ENCODE data around the gene ZNF436.

Gene ZNF436

DNA sequence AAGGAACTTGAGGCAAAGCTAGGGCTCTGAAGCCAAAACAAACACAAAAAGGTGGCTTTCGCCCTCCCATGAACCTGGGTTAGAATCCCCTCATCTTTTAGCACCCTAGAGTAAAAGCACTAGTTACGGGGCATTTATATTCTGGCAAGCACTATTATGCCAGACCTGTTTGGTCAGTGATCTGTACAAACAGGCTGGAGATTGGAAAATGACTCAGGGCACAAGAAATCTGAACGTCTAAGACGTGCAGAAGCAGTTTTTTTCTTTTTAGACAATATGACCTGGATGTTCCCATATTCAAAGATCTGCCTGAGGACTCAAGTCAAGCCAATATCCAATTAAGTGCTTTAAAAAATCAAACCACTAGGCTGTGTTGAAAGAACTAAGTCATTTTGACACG, 3.0 kb downstream of the ZNF436 start:
- TF ChIP-seq Cebpa-rat (IDR thresholded peaks at IDR 0.05): no peak
- Histone ChIP-seq H3K4me1 (peaks cover 34% of the 10 kb centered on the region), H3K9me3 (peaks cover 57% of the 10 kb centered on the region), H3K4me2 (0 out of 2 replicates have a peak overlapping the region, but pooled peaks have one; percentile 97), H3K27me3 (no peaks in the 10 kb centered on the region), H3K4me3 (0 out of 2 replicates have a peak overlapping the region, but pooled peaks have one; percentile 83), H3K27ac (no peak overlapping the region), H3K36me3 (peaks cover 61% of the 10 kb centered on the region), H3K9ac (no peak overlapping the region), H4K20me1 (no peaks in the 10 kb centered on the region)

DNA sequence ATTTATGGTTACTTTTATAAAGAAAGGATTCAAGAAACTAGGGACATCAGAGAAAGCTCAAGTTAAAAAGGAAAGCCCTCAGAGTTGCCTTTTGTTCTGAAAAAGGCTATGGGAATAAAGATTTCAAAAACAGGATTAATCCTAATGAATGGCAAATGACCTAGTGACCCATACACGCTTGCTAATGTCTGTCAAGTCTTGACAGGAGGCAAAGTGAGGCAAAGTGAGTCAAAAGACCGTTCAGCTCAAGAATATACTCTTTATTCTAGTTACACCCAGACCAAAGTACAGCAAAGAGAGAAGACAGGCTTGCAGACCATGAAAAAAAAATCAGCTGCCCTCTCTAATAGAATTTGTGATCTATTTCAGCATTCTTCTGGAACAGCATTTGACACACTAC, 3.5 kb downstream of the ZNF436 start:
- H3K4me2 ChIP-seq: no peak overlapping the region

DNA sequence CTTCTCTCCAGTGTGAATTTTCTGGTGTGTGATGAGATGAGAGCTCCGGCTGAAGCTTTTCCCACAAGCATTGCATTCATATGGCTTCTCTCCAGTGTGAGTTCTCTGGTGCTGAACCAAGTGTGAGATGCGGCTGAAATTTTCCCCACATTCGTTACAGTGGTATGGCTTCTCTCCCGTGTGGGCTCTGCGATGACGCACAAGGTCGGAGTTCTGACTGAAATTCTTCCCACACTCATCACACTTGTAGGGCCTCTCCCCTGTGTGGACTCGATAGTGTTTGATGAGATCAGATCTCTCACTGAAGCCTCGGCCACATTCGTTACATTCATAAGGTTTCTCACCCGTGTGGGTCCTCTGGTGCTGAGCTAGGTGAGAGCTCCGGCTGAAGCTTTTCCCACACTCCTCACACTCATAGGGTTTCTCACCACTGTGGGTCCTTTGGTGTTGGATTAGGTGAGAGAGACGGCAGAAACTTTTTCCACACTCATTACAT, 7.4 kb downstream of the ZNF436 start:
- Histone ChIP-seq H3K27me3 (no peaks in the 10 kb centered on the region), H3K9ac (no peak overlapping the region), H3K27ac (no peak overlapping the region), H4K20me1 (no peaks in the 10 kb centered on the region), H3K4me1 (peaks cover 9% of the 10 kb centered on the region), H3K4me3 (peak overlapping the region; percentile 52), H3K9me3 (peaks cover 100% of the 10 kb centered on the region), H3K4me2 (no peak overlapping the region), H3K36me3 (peaks cover 100% of the 10 kb centered on the region)
- no peak for TF ChIP-seq Cebpa-rat (IDR thresholded peaks at IDR 0.05)

More for the DNA sequence above, 3.5 kb downstream of the ZNF436 start:
- Histone ChIP-seq H4K20me1 (no peaks in the 10 kb centered on the region), H3K4me1 (peaks cover 29% of the 10 kb centered on the region), H3K9ac (no peak overlapping the region), H3K27ac (no peak overlapping the region), H3K27me3 (no peaks in the 10 kb centered on the region), H3K4me3 (0 out of 2 replicates have a peak overlapping the region, but pooled peaks have one; percentile 38), H3K9me3 (peaks cover 62% of the 10 kb centered on the region), H3K36me3 (peaks cover 65% of the 10 kb centered on the region)
- no peak for TF ChIP-seq Cebpa-rat (IDR thresholded peaks at IDR 0.05)

DNA sequence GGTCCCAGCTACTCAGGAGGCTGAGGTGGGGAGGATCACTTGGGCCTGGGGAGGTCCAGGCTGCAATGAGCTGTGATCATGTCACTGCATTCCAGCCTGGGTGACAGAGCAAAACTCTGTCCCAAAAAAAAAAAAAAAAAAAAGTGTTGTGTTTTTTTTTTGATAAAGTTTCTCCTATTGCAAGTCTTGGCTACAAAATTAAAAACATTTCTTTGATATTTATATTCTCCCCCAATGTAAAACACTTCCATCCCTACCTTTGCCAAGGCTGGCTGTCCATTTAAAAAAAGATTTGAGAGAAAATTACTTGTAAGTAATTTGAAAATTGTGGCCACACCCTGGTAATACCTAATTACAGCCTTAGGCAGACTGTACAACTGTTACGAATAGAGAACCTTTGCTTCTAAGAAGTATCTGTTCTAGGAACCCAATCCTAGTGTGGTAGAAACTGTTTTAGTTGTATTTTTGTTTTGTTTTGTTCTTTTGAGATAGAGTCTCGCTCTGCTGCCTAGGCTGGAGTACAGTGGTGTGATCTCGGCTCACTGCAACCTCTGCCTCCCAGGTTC, 11.2 kb downstream of the ZNF436 start:
- no peaks in the 10 kb centered on the region for H4K20me1 ChIP-seq
- no peak overlapping the region for H3K4me2 ChIP-seq
- H3K9ac ChIP-seq: no peak overlapping the region
- peak overlapping the region; percentile 9; the same call in 1 of the 2 replicates for H3K4me3 ChIP-seq
- H3K27me3 ChIP-seq: no peaks in the 10 kb centered on the region
- no peak overlapping the region for H3K27ac ChIP-seq
- peaks cover 82% of the 10 kb centered on the region for H3K9me3 ChIP-seq
- TF ChIP-seq Cebpa-rat (IDR thresholded peaks at IDR 0.05): no peak
- peaks cover 82% of the 10 kb centered on the region for H3K36me3 ChIP-seq
- no peaks in the 10 kb centered on the region for H3K4me1 ChIP-seq

DNA sequence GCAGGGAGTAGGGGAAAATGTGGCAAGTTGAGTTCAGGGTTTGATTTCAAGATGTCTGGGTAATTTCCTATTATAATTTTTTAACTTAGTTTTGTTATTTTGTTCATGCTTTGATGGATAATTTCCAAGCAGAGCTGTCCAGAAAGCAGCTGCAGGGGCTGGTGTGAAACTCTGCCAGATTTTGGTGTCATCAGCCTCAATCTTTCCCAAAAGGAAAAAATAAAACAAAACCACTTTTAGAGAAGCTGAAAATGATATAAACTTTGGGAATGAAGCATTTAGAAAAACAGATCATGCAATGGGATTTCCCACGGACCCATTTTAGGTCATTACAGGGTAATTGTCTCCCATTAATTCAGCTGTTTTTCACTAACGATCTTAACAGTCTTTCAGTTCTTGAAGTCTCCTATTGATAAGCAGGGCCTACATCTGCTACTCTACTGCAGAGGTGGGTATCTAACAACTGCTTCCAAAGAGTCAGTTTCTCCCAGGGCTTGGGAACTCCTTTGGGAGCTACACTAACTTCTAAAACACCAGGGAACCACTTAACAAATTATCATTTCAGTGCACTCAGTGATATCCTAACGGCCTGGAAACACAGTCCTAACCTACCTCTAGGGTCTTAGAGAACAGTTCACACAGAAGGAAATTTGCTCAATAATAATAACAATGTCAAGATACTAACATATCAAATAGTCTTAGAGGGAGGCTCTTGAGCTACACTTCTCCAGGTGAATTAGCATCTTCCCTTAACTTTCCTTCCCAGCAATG, 12.3 kb downstream of the ZNF436 start:
- Histone ChIP-seq H3K4me1 (no peaks in the 10 kb centered on the region), H3K9ac (no peak overlapping the region), H4K20me1 (no peaks in the 10 kb centered on the region), H3K27ac (no peak overlapping the region), H3K36me3 (peaks cover 72% of the 10 kb centered on the region), H3K27me3 (no peaks in the 10 kb centered on the region), H3K4me3 (no peak overlapping the region), H3K4me2 (no peak overlapping the region), H3K9me3 (peaks cover 71% of the 10 kb centered on the region)
- no peak for TF ChIP-seq Cebpa-rat (IDR thresholded peaks at IDR 0.05)

DNA sequence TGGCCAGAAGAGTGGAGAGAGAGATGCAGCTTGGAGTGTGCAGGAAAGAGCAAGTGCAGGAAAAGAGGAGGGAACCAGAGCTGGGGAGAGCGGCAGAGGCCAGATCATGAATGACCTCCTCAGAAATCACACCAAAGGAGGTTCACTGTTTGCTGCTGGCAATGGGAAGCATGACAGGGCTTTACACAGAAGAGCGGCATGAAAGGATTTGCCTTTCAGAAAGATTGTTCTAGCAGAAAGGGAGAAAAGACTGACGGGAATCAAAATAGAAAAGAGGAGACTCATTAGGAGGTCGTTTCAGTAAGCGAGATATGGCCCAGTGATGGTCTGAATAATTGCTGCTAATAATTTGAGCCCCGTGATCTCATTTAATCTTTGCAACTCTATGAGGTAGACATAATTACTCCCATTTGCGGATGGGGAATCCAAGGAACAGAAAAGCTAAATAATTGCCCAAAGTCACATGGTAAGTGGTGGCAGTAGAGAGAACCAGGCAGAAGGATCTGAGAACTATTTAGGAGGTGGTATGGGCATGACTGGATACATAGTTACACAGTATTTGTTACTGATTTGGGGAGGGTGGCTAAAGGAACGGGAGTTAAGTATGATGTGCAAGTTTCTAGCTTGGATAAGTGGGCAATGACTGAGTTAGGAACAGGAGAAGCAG, 13.0 kb downstream of the ZNF436 start:
- no peak overlapping the region for H3K27ac ChIP-seq
- H3K36me3 ChIP-seq: peaks cover 64% of the 10 kb centered on the region
- no peak overlapping the region for H3K9ac ChIP-seq
- H4K20me1 ChIP-seq: no peaks in the 10 kb centered on the region
- no peaks in the 10 kb centered on the region for H3K27me3 ChIP-seq
- peaks cover 64% of the 10 kb centered on the region for H3K9me3 ChIP-seq
- H3K4me2 ChIP-seq: no peak overlapping the region
- TF ChIP-seq Cebpa-rat (IDR thresholded peaks at IDR 0.05): no peak
- H3K4me3 ChIP-seq: no peak overlapping the region
- no peaks in the 10 kb centered on the region for H3K4me1 ChIP-seq

DNA sequence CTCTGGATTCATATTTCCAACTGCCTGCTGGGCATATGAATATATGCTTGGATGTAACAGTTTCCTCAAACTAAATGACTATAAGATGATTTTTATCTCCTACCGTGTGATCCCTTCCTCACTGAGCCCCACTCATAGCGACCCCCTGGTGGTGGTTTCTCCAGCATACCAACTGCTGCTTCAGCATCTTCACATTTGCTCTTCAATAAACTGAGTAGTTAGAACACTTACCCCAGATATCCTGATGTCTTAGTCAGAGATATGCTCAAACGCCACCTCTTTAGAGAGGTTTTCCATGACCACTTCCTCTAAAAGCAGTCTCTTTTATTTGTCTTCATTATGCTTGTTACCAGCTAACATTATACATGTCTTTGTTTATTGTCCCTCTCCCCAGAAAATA, 15.4 kb downstream of the ZNF436 start:
- Histone ChIP-seq H3K9ac (no peak overlapping the region), H3K36me3 (peaks cover 41% of the 10 kb centered on the region), H3K27ac (no peak overlapping the region), H3K4me2 (no peak overlapping the region), H4K20me1 (no peaks in the 10 kb centered on the region), H3K4me3 (no peak overlapping the region), H3K27me3 (no peaks in the 10 kb centered on the region), H3K4me1 (no peaks in the 10 kb centered on the region), H3K9me3 (peaks cover 40% of the 10 kb centered on the region)
- no peak for TF ChIP-seq Cebpa-rat (IDR thresholded peaks at IDR 0.05)

DNA sequence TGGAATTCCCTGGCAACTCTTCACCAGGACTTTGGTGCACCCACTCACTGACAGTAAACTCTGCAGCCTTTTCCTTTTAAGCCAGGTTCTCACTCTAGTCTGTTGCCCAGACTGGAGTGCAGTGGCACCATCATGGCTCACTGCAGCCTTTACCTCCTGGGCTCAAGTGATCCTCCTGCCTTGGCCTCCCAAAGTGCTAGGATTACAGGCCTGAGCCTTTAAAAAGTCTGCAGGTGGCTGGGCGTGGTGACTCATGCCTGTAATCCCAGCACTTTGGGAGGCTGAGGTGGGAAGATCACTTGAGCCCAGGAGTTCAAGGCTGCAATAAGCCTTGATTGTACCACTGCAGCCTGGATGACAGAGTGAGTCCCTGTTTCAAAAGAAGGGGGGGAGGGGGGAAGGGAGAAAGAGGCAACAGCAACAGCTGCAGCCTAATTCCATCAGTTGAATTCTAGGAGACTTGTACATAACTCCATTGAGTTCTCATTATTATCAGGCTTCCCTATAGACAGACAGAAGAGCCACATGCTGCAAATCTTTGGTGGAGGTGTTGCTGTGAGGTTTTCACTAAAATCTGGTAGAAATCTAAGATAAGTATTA, 17.4 kb downstream of the ZNF436 start:
- no peak overlapping the region for H3K9ac ChIP-seq
- H4K20me1 ChIP-seq: no peaks in the 10 kb centered on the region
- no peak overlapping the region for H3K4me3 ChIP-seq
- H3K27me3 ChIP-seq: no peaks in the 10 kb centered on the region
- no peak for TF ChIP-seq Cebpa-rat (IDR thresholded peaks at IDR 0.05)
- peaks cover 20% of the 10 kb centered on the region for H3K36me3 ChIP-seq
- H3K4me1 ChIP-seq: no peaks in the 10 kb centered on the region
- H3K4me2 ChIP-seq: no peak overlapping the region
- peaks cover 20% of the 10 kb centered on the region for H3K9me3 ChIP-seq
- H3K27ac ChIP-seq: no peak overlapping the region

DNA sequence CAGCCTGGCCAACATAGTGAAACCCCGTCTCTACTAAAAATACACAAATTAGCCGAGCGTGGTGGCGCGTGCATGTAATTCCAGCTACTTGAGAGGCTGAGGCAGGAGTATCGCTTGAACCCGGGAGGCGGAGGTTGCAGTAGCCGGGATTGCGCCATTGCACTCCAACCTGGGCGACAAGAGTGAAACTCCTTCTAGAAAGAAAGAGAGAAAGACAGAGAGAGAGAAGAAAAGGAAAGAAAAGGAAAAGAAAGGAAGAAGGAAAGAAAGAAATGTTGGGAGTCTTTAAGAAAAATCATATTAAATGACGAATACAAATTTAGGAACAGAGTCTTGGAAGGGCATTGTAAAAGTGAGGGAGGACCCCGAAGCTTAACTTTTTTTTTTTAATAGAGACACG, 23.7 kb downstream of the ZNF436 start:
- Histone ChIP-seq H3K27ac (no peak overlapping the region), H3K27me3 (no peaks in the 10 kb centered on the region), H3K4me2 (no peak overlapping the region), H3K4me3 (no peak overlapping the region), H3K4me1 (peaks cover 20% of the 10 kb centered on the region), H3K36me3 (no peaks in the 10 kb centered on the region; the same call in 1 of the 2 replicates), H3K9ac (no peak overlapping the region), H4K20me1 (peaks cover 25% of the 10 kb centered on the region), H3K9me3 (peaks cover 8% of the 10 kb centered on the region; the same call in 1 of the 2 replicates)
- no peak for TF ChIP-seq Cebpa-rat (IDR thresholded peaks at IDR 0.05)

Measured in BLaER1 (cell line).